ENCODE results near the gene C13orf46.

DNA sequence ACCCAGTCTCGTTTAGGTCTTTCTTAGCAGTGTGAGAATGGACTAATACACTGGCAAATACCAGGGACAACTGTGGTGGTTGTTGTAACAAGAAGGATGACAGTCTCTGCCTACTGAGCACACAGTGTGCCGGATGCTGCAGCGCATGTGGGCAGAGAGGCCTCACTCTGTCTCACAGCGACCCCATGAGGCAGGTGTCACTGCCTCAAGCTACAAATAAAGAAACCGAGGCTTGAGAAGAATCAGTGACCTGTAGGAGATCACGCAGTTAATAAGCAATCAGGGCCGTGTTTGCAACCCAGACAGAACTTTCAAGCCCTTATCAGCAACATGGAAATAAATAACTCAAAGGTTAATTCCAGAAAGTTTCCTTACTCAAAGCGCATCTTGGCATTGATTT is 69.5 kb downstream of the C13orf46 start:
- TF ChIP-seq CTCF (IDR thresholded peaks at IDR 0.05) (peak; percentile 44), ZFX (IDR thresholded peaks at IDR 0.05; ENCODE audit: borderline replicate concordance) (no peak)

Measured in 22Rv1 (cell line).